Measurements from ENCODE around the gene C11orf52.
"Not testable (repeated sequence)": the region's sequence is repeated elsewhere in the genome, so short reads cannot be mapped to it uniquely, and the experiment has no call there.

The C11orf52 gene

GRCh38 chr11:111918390-111919256 is at the start of gene C11orf52:
C11orf52 (plus strand) TSS chr11:111918913; CDS start chr11:111918973, 60 bp downstream.
- DNase-seq: no peak

- DNase-seq: no peak
Observed at GRCh38 chr11:111870113-111870512, 48.6 kb upstream of the C11orf52 start.

GRCh38 chr11:111870522-111870885 is 48.2 kb upstream of the C11orf52 start:
- DNase-seq: no peak

GRCh38 chr11:111870886-111871692 is 47.6 kb upstream of the C11orf52 start, which contains the start of gene ALG9:
ALG9 (minus strand) TSS chr11:111871581; CDS start chr11:111871482, 99 bp downstream.
- peak; percentile 80 to 93 for DNase-seq

GRCh38 chr11:111871693-111872161 is 47.0 kb upstream of the C11orf52 start:
- DNase-seq: peak in 1 of 2 donors; percentile 18

GRCh38 chr11:111878385-111878848 is 40.3 kb upstream of the C11orf52 start:
- DNase-seq: no peak

- peak; percentile 96 for DNase-seq
Observed at GRCh38 chr11:111878849-111879636, 39.7 kb upstream of the C11orf52 start, which contains the start of the genes CFAP68 and FDXACB1. CFAP68 (plus strand) TSS chr11:111879541; CDS start chr11:111879561, 20 bp downstream. FDXACB1 (minus strand) TSS chr11:111879165; CDS start chr11:111879132, 33 bp downstream.

- no peak for DNase-seq
Observed at GRCh38 chr11:111879637-111879960, 39.1 kb upstream of the C11orf52 start.

GRCh38 chr11:111882202-111882601 is 36.5 kb upstream of the C11orf52 start:
- no peak for DNase-seq

- DNase-seq: not testable (repeated sequence)
Observed at GRCh38 chr11:111885053-111885452, 33.7 kb upstream of the C11orf52 start.

GRCh38 chr11:111886032-111886431 is 32.7 kb upstream of the C11orf52 start:
- no peak for DNase-seq

GRCh38 chr11:111886844-111887243 is 31.9 kb upstream of the C11orf52 start:
- no peak for DNase-seq

- DNase-seq: no peak
Observed at GRCh38 chr11:111905411-111905810, 13.3 kb upstream of the C11orf52 start.

GRCh38 chr11:111906680-111907079 is 12.0 kb upstream of the C11orf52 start:
- DNase-seq: no peak

- no peak for DNase-seq
Observed at GRCh38 chr11:111908639-111909305, 9.9 kb upstream of the C11orf52 start.

GRCh38 chr11:111909378-111909777 is 9.3 kb upstream of the C11orf52 start:
- no peak for DNase-seq

GRCh38 chr11:111910676-111911562 is 7.8 kb upstream of the C11orf52 start:
- no peak for DNase-seq

GRCh38 chr11:111911563-111912401 is 6.9 kb upstream of the C11orf52 start, which contains the start of gene CRYAB:
CRYAB (minus strand) TSS chr11:111911770; CDS start chr11:111911724, 46 bp downstream.
- DNase-seq: no peak

GRCh38 chr11:111912535-111912934 is 6.2 kb upstream of the C11orf52 start, which contains the start of gene HSPB2:
HSPB2 (plus strand) TSS chr11:111912734; CDS start chr11:111912830, 96 bp downstream.
- DNase-seq: no peak

Measured in CD4-positive, alpha-beta T cell treated with Interferon alpha-2 for 1 hour (primary cell).